SJSA1 (cell line): ENCODE data around the gene WDR90. TPM values are rescaled to one million over a fixed set of nuclear protein-coding genes. Genes with fewer than 3 reads are reported as not detected.

Experiments
- DNase-seq, 2 experiments: peaks; one replicate each; pipeline ENCODE4 v3.0.0-alpha.2; 2015 to 2020; ENCODE audit warnings: low spot score in 2 of 2, low read depth in 1 of 2
- H3K27ac ChIP-seq: fragments of 250-450 bp; sonication (Bioruptor Pico); 2 replicates; pipeline ENCODE4 v1.5.1; 2020; ENCODE audit warnings: mild to moderate bottlenecking, moderate library complexity
- H3K27me3 ChIP-seq: fragments of 250-450 bp; sonication (Bioruptor Pico); replicated peaks from 2 replicates; pipeline ENCODE4 v1.5.1; 2020; ENCODE audit warnings: mild to moderate bottlenecking, moderate library complexity
- H3K36me3 ChIP-seq: fragments of 250-450 bp; sonication (Bioruptor Pico); 2 replicates; pipeline ENCODE4 v1.5.1; 2020; ENCODE audit warnings: mild to moderate bottlenecking
- H3K4me1 ChIP-seq: fragments of 250-450 bp; sonication (Bioruptor Pico); replicated peaks from 2 replicates; pipeline ENCODE4 v1.6.1; 2021; ENCODE audit warnings: mild to moderate bottlenecking
- H3K4me3 ChIP-seq: fragments of 250-450 bp; sonication (Bioruptor Pico); 2 replicates; pipeline ENCODE4 v1.5.1; 2020; ENCODE audit warnings: mild to moderate bottlenecking
- H3K9me3 ChIP-seq: fragments of 250-450 bp; sonication (Bioruptor Pico); replicated peaks from 2 replicates; pipeline ENCODE4 v1.5.1; 2020; ENCODE audit warnings: mild to moderate bottlenecking
- total RNA-seq: library from RNA; depleted of rRNA; stranded (reverse); fragments of >200 nt; shearing (Covaris generic); gene quantifications from 2 replicates; pipeline ENCODE4 v1.2.3, GENCODE V29; 2014

WDR90 gene
- total RNA-seq, 1 experiment from 2014 or later: 12.1 TPM

GRCh38 chr16:676565-676902, 27.4 kb downstream of the WDR90 start:
- Histone ChIP-seq H3K4me1 (peaks cover 24% of the 10 kb centered on the region), H3K27ac (no peak overlapping the region), H3K4me3 (no peak overlapping the region), H3K9me3 (peaks cover 5% of the 10 kb centered on the region), H3K36me3 (peaks cover 43% of the 10 kb centered on the region), H3K27me3 (no peaks in the 10 kb centered on the region)
- no peak for DNase-seq

GRCh38 chr16:676913-677312, 27.7 kb downstream of the WDR90 start:
- H3K27me3 ChIP-seq: no peaks in the 10 kb centered on the region
- no peak for DNase-seq
- H3K4me1 ChIP-seq: peaks cover 27% of the 10 kb centered on the region
- H3K36me3 ChIP-seq: peaks cover 43% of the 10 kb centered on the region
- no peak overlapping the region for H3K27ac ChIP-seq
- H3K9me3 ChIP-seq: peaks cover 5% of the 10 kb centered on the region
- H3K4me3 ChIP-seq: no peak overlapping the region

GRCh38 chr16:677316-678190, 28.4 kb downstream of the WDR90 start:
- H3K4me1 ChIP-seq: peaks cover 31% of the 10 kb centered on the region
- H3K27ac ChIP-seq: no peak overlapping the region
- H3K4me3 ChIP-seq: no peak overlapping the region
- H3K9me3 ChIP-seq: peaks cover 5% of the 10 kb centered on the region
- no peaks in the 10 kb centered on the region for H3K27me3 ChIP-seq
- H3K36me3 ChIP-seq: peaks cover 43% of the 10 kb centered on the region
- no peak for DNase-seq

- no peak overlapping the region for H3K27ac ChIP-seq
- H3K27me3 ChIP-seq: no peaks in the 10 kb centered on the region
- DNase-seq: no peak
- peaks cover 5% of the 10 kb centered on the region for H3K9me3 ChIP-seq
- peaks cover 33% of the 10 kb centered on the region for H3K4me1 ChIP-seq
- peaks cover 43% of the 10 kb centered on the region for H3K36me3 ChIP-seq
- no peak overlapping the region for H3K4me3 ChIP-seq
Observed at GRCh38 chr16:678209-678857, 29.2 kb downstream of the WDR90 start.

- peaks cover 5% of the 10 kb centered on the region for H3K9me3 ChIP-seq
- peaks cover 43% of the 10 kb centered on the region for H3K36me3 ChIP-seq
- H3K4me3 ChIP-seq: peak overlapping the region; percentile 37
- peaks cover 41% of the 10 kb centered on the region for H3K4me1 ChIP-seq
- H3K27me3 ChIP-seq: no peaks in the 10 kb centered on the region
- H3K27ac ChIP-seq: no peak overlapping the region
- DNase-seq: peak; percentile 70 to 79
Observed at GRCh38 chr16:678858-679813, 30.0 kb downstream of the WDR90 start.

- peak within 1 kb of the TSS; percentile 99 for H3K4me3 ChIP-seq
- peaks cover 47% of the 10 kb centered on the region for H3K36me3 ChIP-seq
- H3K27me3 ChIP-seq: no peaks in the 10 kb centered on the region
- peaks cover 5% of the 10 kb centered on the region for H3K9me3 ChIP-seq
- peak; percentile 90 for DNase-seq
- peaks cover 46% of the 10 kb centered on the region for H3K4me1 ChIP-seq
- peak within 1 kb of the TSS; percentile 70 for H3K27ac ChIP-seq
Observed at GRCh38 chr16:679814-680624, 30.9 kb downstream of the WDR90 start, which contains the start of gene STUB1. TSS of gene STUB1 (plus strand) at chr16:680410. CDS start at chr16:680526, 116 bp downstream.

- Histone ChIP-seq H3K4me1 (peaks cover 43% of the 10 kb centered on the region), H3K9me3 (peaks cover 5% of the 10 kb centered on the region), H3K27ac (peak overlapping the region; percentile 70), H3K36me3 (peaks cover 53% of the 10 kb centered on the region), H3K4me3 (peak overlapping the region; percentile 99), H3K27me3 (no peaks in the 10 kb centered on the region)
- no peak for DNase-seq
Observed at GRCh38 chr16:680625-680945, 31.4 kb downstream of the WDR90 start.

GRCh38 chr16:680967-681745, 32.0 kb downstream of the WDR90 start:
- H3K4me3 ChIP-seq: peak overlapping the region; percentile 99
- peaks cover 43% of the 10 kb centered on the region for H3K4me1 ChIP-seq
- peak; percentile 53 to 69 for DNase-seq
- peaks cover 58% of the 10 kb centered on the region for H3K36me3 ChIP-seq
- H3K27me3 ChIP-seq: no peaks in the 10 kb centered on the region
- peaks cover 5% of the 10 kb centered on the region for H3K9me3 ChIP-seq
- no peak overlapping the region for H3K27ac ChIP-seq

GRCh38 chr16:681746-682427, 32.7 kb downstream of the WDR90 start:
- H3K27me3 ChIP-seq: no peaks in the 10 kb centered on the region
- H3K9me3 ChIP-seq: peaks cover 5% of the 10 kb centered on the region
- H3K36me3 ChIP-seq: peaks cover 66% of the 10 kb centered on the region
- H3K4me1 ChIP-seq: peaks cover 43% of the 10 kb centered on the region
- no peak overlapping the region for H3K4me3 ChIP-seq
- no peak for DNase-seq
- no peak overlapping the region for H3K27ac ChIP-seq

- peaks cover 5% of the 10 kb centered on the region for H3K9me3 ChIP-seq
- H3K27ac ChIP-seq: no peak overlapping the region
- no peak for DNase-seq
- H3K27me3 ChIP-seq: no peaks in the 10 kb centered on the region
- peaks cover 43% of the 10 kb centered on the region for H3K4me1 ChIP-seq
- peaks cover 74% of the 10 kb centered on the region for H3K36me3 ChIP-seq
- H3K4me3 ChIP-seq: no peak overlapping the region
Observed at GRCh38 chr16:682493-683395, 33.6 kb downstream of the WDR90 start.

GRCh38 chr16:683396-684070, 34.4 kb downstream of the WDR90 start:
- Histone ChIP-seq H3K4me1 (peaks cover 43% of the 10 kb centered on the region), H3K36me3 (peaks cover 78% of the 10 kb centered on the region), H3K27ac (peak overlapping the region; percentile 29; the same call in 1 of the 2 replicates), H3K27me3 (no peaks in the 10 kb centered on the region), H3K4me3 (peak overlapping the region; percentile 50), H3K9me3 (peaks cover 5% of the 10 kb centered on the region)
- no peak for DNase-seq
